GM19025 (cell line): ENCODE results near the gene VAV1.

Experiments used
- ATAC-seq: cut with Tn5 transposase; IDR thresholded peaks from one replicate; pipeline ENCODE4 v1.9.1; 2021; ENCODE audit warnings: mild to moderate bottlenecking, low read depth, moderate library complexity; ENCODE audit not compliant: unreplicated experiment

Gene VAV1

DNA sequence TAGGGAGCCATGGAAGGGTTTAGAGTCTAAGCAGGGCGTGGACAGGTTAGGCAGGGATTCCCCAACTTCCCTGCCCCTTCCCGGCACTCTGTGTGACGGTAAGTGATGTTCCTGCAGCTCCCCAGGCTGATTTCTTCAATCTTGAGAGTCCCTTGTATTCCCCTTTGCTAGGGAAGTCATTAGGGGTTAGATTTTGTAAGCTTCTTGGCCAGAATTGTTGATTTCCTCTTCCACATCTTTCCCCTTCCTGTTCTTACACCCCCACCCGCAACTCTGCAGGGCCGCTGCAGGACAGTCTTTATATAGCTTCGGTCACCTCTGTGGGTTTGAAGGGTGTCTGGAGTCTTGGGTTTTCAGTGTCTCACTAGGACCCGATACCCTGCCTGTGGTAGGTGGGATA lies 104.2 kb downstream of the VAV1 start:
- ATAC-seq: no peak

GRCh38 chr19:6877766-6878165 lies 105.3 kb downstream of the VAV1 start:
- no peak for ATAC-seq

GRCh38 chr19:6886277-6886897 lies 113.9 kb downstream of the VAV1 start:
- ATAC-seq: no peak

GRCh38 chr19:6887316-6887715 lies 114.8 kb downstream of the VAV1 start, which contains the start of gene ADGRE1:
TSS of gene ADGRE1 (plus strand) at chr19:6887579. CDS start at chr19:6887609, 30 bp downstream.
- ATAC-seq: no peak

DNA sequence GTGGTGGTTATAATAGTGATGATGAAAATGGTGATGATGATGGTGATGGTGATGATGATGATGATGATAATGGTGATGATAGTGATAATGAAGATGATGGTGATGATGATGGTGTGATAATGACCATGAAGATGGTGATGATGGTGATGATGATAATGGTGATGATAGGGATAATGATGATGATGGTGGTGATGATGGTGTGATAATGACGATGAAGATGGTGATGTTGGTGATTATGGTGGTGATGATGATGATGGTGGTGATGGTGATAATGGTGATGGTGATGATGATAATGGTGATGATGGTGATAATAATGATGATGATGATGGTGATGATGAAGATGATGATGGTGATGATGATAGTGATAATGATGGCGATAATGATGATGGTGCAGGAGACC lies 116.5 kb downstream of the VAV1 start:
- ATAC-seq: no peak

DNA sequence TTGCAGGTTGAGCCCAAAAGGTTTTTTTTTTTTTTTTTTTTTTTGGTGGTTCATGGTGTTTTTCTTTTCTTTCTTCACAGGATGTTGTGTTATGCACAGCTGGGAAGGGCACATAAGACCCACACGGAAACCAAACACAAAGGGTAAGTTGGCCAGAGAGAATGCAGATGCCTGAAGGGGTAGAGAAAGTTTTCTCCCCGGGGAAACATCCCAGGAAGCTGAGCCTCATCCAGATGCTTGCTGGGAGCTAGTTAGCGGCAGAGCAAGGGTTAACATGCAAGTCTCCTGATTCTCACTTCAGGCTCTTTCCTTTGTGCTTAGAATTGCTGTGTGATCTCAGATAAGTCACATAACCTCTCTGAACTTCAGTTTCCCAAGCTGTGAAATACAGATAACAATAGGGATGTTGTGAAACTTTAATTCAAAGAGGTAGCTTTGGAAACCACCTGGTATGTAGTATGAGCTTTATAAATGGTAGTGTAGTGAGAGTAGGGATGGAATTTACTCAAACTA lies 117.9 kb downstream of the VAV1 start:
- no peak for ATAC-seq

DNA sequence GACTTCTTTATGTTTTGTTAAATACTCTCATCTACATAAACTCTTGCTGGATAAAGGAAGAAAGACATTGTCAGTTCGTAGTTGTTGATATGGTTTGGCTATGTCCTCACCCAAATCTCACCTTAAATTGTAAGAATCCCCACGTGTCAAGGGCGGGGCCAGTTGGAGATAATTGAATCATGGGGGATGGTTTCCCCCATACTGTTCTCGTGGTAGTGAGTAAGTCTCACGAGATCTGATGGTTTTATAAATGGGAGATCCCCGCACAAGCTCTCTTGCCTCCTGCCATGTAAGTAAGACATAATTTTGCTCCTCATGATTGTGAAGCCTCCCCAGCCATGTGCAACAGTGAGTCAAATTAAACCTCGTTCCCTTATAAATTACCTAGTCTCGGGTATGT lies 118.4 kb downstream of the VAV1 start:
- no peak for ATAC-seq

GRCh38 chr19:6891761-6892385 lies 119.4 kb downstream of the VAV1 start:
- ATAC-seq: no peak

DNA sequence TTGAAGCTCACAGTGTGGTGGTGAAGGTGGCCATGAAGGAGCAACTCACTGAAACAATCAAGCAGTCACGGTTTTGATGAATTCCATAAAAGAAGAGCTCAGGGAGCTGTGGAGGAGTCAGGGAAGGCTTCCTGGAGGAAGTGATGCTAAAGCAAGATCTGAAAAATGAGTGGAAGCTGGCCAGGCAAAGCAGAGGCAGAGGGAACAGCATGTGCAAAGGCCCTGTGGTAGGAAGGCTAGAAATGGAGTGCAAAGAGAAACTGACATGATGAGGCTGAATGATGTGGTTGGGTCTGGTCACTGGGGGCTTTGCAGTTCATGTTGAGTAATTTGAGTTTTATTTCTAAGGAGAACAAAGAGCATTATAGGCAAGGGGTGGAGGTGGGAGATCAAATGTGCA lies 121.8 kb downstream of the VAV1 start:
- no peak for ATAC-seq

GRCh38 chr19:6903446-6903845 lies 130.9 kb downstream of the VAV1 start:
- no peak for ATAC-seq

GRCh38 chr19:6906559-6907060 lies 134.1 kb downstream of the VAV1 start:
- ATAC-seq: no peak
